Type B pancreatic cell (in vitro differentiated cells): ENCODE data around the gene ATP23. TPM values are rescaled to one million over a fixed set of nuclear protein-coding genes. Genes with fewer than 3 reads are reported as not detected.

Experiments used
- DNase-seq: peaks from one replicate; pipeline ENCODE4 v3.0.0; 2021; ENCODE audit warnings: mixed read lengths; ENCODE audit not compliant: unreplicated experiment; ENCODE audit errors: extremely low spot score
- H3K27ac Mint-ChIP-seq: 2 replicates; pipeline ENCODE4 v1.8.0; 2021; ENCODE audit warnings: mild to moderate bottlenecking, mixed read lengths
- H3K27me3 Mint-ChIP-seq: 2 replicates; pipeline ENCODE4 v1.8.0; 2021; ENCODE audit warnings: mixed read lengths
- H3K36me3 Mint-ChIP-seq: 2 replicates; pipeline ENCODE4 v1.8.0; 2021; ENCODE audit warnings: mixed read lengths
- H3K4me1 Mint-ChIP-seq: one replicate; pipeline ENCODE4 v1.8.0; 2021; ENCODE audit warnings: mixed read lengths; ENCODE audit not compliant: unreplicated experiment
- H3K4me3 Mint-ChIP-seq: 2 replicates; pipeline ENCODE4 v1.8.0; 2021; ENCODE audit warnings: mild to moderate bottlenecking, mixed read lengths
- H3K9me3 Mint-ChIP-seq: 2 replicates; pipeline ENCODE4 v1.8.0; 2021; ENCODE audit warnings: mixed read lengths
- total RNA-seq: library from RNA; stranded (reverse); gene quantifications from 2 replicates; pipeline ENCODE4 v1.2.1, GENCODE V29; 2021; ENCODE audit warnings: low replicate concordance
- TF ChIP-seq, protein P1 (sequence below): fragments of 200-600 bp; sonication (generic); conservative IDR thresholded peaks from 2 replicates; pipeline ENCODE4 v1.5.0; 2021; ENCODE audit warnings: antibody characterized with exemption, mild to moderate bottlenecking

ATP23 gene
- total RNA-seq, 1 donor from 2014 or later: 9.7 TPM

DNA sequence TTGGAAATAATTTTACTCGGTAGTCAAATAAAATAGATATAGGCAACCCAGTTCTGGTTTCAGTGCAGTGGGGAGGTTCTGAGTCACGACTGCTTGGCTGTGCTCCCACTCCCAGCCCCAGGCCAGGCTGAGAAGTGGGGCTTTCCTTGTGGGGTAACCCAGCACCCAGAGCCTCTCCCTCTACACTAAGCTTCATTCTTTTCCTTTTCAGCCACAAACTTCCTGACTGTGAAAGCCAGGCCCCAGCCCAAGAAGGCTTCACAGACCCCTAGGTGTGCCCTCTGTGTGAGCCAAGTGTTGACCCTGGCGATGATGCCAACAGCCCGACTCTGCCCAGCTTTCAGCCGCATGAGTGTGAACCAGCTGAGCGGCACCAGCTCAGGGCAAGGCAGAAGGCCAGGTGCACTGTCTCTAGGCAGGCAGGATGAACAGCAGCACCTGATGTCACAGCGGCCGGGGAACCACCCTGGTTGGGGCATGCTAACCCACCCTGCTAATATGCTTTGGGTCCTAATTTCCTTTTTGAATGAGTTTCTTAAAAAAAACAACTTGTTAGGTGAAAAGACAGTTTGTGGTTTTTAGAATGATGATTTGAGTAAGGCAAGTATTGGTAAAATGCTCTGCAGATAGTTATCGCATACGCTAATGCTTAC, 42.2 kb upstream of the ATP23 start:
- Mint-ChIP-seq H3K27me3 (peaks cover 4% of the 10 kb centered on the region), H3K4me1 (peaks cover 46% of the 10 kb centered on the region), H3K36me3 (no peaks in the 10 kb centered on the region), H3K27ac (peak overlapping the region; percentile 27), H3K9me3 (no peaks in the 10 kb centered on the region), H3K4me3 (no peak overlapping the region)
- TF ChIP-seq, protein P1, sequence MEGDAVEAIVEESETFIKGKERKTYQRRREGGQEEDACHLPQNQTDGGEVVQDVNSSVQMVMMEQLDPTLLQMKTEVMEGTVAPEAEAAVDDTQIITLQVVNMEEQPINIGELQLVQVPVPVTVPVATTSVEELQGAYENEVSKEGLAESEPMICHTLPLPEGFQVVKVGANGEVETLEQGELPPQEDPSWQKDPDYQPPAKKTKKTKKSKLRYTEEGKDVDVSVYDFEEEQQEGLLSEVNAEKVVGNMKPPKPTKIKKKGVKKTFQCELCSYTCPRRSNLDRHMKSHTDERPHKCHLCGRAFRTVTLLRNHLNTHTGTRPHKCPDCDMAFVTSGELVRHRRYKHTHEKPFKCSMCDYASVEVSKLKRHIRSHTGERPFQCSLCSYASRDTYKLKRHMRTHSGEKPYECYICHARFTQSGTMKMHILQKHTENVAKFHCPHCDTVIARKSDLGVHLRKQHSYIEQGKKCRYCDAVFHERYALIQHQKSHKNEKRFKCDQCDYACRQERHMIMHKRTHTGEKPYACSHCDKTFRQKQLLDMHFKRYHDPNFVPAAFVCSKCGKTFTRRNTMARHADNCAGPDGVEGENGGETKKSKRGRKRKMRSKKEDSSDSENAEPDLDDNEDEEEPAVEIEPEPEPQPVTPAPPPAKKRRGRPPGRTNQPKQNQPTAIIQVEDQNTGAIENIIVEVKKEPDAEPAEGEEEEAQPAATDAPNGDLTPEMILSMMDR: no peak
- DNase-seq: no peak

DNA sequence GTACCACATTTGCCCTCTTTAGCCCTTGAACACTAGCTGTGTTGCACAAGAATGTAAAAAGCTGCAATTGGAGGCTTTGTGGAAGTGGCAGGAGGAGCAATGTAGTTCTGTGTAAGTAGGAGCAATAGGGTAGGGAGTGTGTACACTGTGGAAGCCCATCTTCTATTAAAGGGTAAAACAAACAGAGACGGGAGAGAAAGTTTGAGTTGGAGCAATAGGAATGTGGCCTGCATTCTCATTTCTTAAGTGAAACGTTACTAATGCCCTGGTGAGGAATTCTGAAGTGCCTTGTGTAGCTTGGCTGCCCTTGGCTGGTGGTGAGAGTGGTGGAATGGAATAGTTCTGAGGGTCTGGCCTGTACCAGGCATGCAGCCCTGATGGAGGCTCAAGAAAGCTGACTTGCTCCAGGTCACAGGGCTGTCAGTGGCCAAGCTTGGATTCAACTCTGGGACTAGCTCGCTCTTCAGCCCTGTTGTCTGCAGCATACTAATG, 38.8 kb upstream of the ATP23 start:
- TF ChIP-seq, protein P1: no peak
- Mint-ChIP-seq H3K36me3 (no peaks in the 10 kb centered on the region), H3K9me3 (no peaks in the 10 kb centered on the region), H3K4me3 (no peak overlapping the region), H3K27ac (no peak overlapping the region), H3K4me1 (peaks cover 23% of the 10 kb centered on the region), H3K27me3 (peaks cover 17% of the 10 kb centered on the region)
- no peak for DNase-seq

DNA sequence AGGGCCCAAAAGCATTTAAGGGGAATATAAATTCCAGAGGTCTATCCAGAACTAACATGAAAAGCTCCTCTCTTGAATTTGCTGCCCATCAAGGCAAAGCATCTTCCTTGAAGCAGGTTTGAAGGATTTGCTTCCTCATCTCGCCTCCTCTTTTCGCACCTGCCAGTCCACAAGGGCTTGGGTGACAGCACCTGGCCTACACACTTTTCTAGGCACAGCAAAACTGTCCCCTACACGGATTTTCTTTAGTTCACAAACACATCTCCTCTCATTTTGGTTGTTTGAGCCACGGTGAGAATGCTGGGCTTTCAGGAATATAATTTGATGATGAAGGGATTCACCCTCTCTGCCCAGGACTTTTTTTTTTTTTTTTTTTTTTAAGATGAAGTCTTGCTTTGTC, 36.9 kb upstream of the ATP23 start:
- Mint-ChIP-seq H3K4me1 (peaks cover 11% of the 10 kb centered on the region), H3K27ac (no peak overlapping the region), H3K27me3 (peaks cover 29% of the 10 kb centered on the region), H3K4me3 (no peak overlapping the region), H3K9me3 (no peaks in the 10 kb centered on the region), H3K36me3 (no peaks in the 10 kb centered on the region)
- DNase-seq: no peak
- TF ChIP-seq, protein P1: no peak

DNA sequence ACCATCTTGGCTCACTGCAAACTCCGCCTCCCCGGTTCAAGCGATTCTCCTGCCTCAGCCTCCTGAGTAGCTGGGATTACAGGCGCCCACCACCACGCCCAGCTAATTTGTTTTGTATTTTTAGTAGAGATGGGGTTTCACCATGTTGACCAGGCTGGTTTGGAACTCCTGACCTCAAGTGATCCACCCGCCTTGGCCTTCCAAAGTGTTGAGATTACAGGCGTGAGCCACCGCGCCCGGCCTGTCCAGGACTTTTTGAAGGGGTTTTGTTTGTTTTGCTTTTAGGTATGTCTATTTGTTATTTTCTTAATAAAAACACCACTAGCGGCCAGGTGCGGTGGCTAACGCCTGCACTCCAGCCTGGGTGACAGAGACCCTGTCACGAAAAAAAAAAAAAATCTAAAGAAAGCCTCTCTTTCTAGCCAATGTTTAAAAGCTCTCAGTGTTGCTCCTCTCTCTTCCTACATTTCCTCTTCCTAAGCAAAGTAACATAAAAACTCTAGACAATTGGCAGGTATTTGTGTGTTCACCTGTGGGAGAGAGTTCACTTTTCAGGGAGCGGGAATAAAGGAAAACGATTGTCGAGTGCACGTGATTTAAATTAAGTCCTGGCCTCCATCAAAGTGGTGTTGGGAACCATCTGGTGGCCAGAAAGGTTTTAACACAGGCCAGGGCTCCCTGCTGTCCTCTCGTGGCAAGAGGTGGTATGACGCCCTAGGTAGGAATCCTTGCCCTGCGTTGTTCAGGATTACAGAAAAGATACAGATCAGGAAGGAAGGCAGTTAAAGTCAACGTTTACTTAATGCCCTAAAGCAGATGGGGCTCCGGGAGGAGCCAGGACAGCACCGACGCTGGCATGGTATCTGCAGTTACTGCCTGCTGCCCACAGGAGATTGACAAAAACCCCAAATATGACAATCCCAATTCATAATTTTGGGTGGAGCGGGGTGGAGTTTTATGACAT, 36.2 kb upstream of the ATP23 start:
- TF ChIP-seq, protein P1: peak; percentile 100
- H3K4me1 Mint-ChIP-seq: peaks cover 11% of the 10 kb centered on the region
- DNase-seq: peak; percentile 85

DNA sequence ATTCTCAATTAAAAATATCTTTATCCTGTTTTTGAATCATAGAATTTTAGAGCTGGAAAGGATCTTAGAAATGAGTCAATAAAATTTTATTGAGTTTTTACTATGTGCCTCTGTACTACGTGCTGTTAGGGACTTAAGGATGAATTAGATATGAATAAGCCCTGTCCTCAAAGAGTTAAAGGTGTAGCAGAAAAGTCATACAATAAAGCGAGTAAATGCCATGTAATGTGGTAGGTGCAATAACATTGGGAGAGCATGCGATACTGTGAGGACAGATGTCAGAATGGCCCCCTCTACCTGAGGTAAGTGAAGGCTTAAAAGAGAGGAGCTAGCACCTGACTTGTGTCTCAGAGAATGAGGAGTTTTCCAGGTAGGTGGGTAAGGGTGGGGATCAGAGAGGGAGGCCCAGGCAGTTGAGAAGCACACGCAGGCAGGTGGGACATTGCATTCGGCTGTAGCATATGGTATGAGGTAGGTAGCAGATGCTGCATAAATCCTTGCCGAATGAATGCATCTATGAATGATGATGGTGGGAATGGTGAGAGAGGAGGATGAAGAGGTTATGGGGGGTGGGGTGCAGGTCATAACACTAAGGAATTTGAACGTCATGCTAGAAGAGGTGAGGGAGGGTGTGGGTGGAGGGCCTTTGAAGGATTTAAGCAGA, 35.4 kb upstream of the ATP23 start:
- Mint-ChIP-seq H3K9me3 (no peaks in the 10 kb centered on the region), H3K4me3 (no peak overlapping the region), H3K27ac (no peak overlapping the region), H3K4me1 (peaks cover 11% of the 10 kb centered on the region), H3K27me3 (peaks cover 33% of the 10 kb centered on the region), H3K36me3 (no peaks in the 10 kb centered on the region)
- TF ChIP-seq, protein P1: no peak
- no peak for DNase-seq

More for the DNA sequence above, 36.2 kb upstream of the ATP23 start:
- H3K27ac Mint-ChIP-seq: peak overlapping the region; percentile 62
- peaks cover 29% of the 10 kb centered on the region for H3K27me3 Mint-ChIP-seq
- H3K4me3 Mint-ChIP-seq: peak overlapping the region; percentile 59
- H3K36me3 Mint-ChIP-seq: no peaks in the 10 kb centered on the region
- no peaks in the 10 kb centered on the region for H3K9me3 Mint-ChIP-seq
